IPS-NIHi11 (cell line): Measurements from ENCODE around the gene TRIOBP.
"Not testable (repeated sequence)": the region's sequence is repeated elsewhere in the genome, so short reads cannot be mapped to it uniquely, and the experiment has no call there.

Experiments
- DNase-seq: peaks from one replicate; pipeline ENCODE4 v3.0.0; 2012; ENCODE audit warnings: mixed read lengths, low spot score

TRIOBP gene

GRCh38 chr22:37777122-37777687, 80.4 kb downstream of the TRIOBP start:
- peak; percentile 66 for DNase-seq

GRCh38 chr22:37778370-37779009, 81.6 kb downstream of the TRIOBP start:
- no peak for DNase-seq

GRCh38 chr22:37781434-37782059, 84.7 kb downstream of the TRIOBP start:
- DNase-seq, result peak; percentile 48

GRCh38 chr22:37782340-37783168, 85.7 kb downstream of the TRIOBP start:
- no peak for DNase-seq

GRCh38 chr22:37784829-37785495, 88.1 kb downstream of the TRIOBP start:
- peak; percentile 42 for DNase-seq

GRCh38 chr22:37790234-37790633, 93.4 kb downstream of the TRIOBP start:
- DNase-seq, result no peak

GRCh38 chr22:37792494-37792893, 95.6 kb downstream of the TRIOBP start:
- no peak for DNase-seq

- DNase-seq, result no peak
Observed at GRCh38 chr22:37794376-37794775, 97.5 kb downstream of the TRIOBP start.

GRCh38 chr22:37796079-37796478, 99.2 kb downstream of the TRIOBP start:
- DNase-seq, result no peak

- not testable (repeated sequence) for DNase-seq
Observed at GRCh38 chr22:37797259-37797658, 100.4 kb downstream of the TRIOBP start.

GRCh38 chr22:37797874-37798500, 101.1 kb downstream of the TRIOBP start:
- no peak for DNase-seq

GRCh38 chr22:37799979-37800378, 103.1 kb downstream of the TRIOBP start:
- not testable (repeated sequence) for DNase-seq

- no peak for DNase-seq
Observed at GRCh38 chr22:37801946-37802309, 105.1 kb downstream of the TRIOBP start.

GRCh38 chr22:37802310-37803194, 105.7 kb downstream of the TRIOBP start:
- peak; percentile 85 for DNase-seq

- DNase-seq, result peak; percentile 50
Observed at GRCh38 chr22:37803195-37803638, 106.4 kb downstream of the TRIOBP start.

GRCh38 chr22:37803639-37804351, 106.9 kb downstream of the TRIOBP start:
- DNase-seq, result no peak

GRCh38 chr22:37804352-37804880, 107.6 kb downstream of the TRIOBP start:
- DNase-seq, result peak; percentile 44

GRCh38 chr22:37804881-37805809, 108.3 kb downstream of the TRIOBP start:
- DNase-seq, result peak; percentile 83
